Suppressor macrophage treated with lipopolysaccharide for 1 hour (primary cell): Measurements from ENCODE around the gene TSC22D3.
"Not testable (repeated sequence)": the region's sequence is repeated elsewhere in the genome, so short reads cannot be mapped to it uniquely, and the experiment has no call there.

ENCODE experiments used
- DNase-seq, 3 donors: peaks; one replicate each; pipeline ENCODE4 v3.0.0-alpha.2; 2020 to 2022

The TSC22D3 gene

DNA sequence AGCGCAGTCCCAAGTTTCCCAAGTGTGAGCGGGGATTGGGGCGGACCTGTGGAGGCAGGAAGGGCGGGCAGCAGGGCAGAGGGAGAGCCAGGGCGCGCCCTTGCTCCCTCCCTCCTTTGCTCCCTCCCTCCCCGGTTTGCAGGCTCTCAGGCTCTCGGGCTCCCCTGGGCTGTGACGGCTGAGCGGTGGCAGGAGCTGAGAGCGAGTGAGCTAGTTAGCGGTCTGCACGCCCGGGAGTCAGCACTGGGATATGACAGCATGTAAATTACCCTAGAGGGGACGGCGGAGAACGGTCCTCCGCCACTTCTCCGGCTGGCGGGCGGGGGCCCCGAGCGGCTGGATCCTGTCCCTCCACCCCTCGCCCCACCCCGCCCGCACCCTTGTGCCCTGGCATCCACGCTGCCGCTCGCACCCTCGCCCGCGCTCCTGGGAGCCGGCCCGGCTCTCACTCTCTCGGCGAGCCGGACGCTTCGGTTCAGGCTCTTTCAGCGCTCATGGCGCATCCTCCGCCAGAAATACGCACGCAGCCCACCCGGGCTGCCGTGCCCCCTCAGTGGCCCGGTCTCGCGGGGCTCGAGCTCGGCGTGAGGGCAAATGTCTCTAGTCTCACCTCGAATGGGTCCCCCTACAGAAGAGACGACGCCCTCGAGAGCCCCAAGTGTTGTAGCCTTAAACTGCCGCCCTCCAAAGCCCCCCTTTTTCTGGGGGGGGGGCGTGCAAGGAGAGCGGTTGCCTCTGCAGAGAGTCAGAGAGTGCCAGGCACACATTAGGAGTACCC, at the start of gene TSC22D3:
Gene TSC22D3, minus strand, starts transcription at position 54 of the 778 bp plus-strand sequence. CDS start 368 bp downstream, outside the sequence.
- DNase-seq: peak; percentile 67 to 71 (median 71)

DNA sequence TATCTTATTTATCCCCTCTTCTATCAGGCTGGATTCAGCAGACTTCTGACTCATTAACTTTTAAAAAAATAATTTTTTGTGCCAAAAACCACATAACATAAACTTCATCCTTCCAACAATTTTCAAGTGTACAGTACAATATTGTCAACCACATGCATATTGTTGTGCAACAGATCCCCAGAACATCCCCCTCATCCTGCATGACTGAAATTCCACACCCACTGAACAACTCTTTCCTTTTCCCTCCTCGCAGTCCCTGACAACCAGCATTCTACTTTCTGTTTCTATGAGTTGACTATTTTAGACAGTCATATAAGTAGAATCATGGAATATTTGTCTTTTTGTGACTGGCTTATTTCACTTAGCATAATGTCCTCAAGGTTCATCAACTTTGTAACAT, 47.9 kb upstream of the TSC22D3 start:
- peak; percentile 65 to 80 (median 74) for DNase-seq

DNA sequence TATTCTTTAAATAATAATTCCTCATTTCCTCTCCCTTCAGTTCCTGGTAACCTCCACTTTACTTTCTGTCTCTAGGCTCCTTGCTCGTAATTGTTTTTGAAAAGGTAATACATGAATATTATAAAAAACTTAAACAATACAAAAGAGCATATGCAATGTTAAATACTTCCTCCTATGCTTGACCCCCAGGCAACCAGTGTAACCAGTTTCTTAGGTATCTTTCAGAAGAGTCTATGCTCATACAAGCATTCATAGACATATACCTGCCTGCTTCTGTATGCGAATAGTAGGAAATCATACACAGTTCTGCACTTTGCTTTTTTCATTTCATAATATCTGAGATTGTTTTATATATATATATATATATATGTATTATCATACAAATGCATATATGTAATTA, 47.5 kb upstream of the TSC22D3 start:
- no peak for DNase-seq

DNA sequence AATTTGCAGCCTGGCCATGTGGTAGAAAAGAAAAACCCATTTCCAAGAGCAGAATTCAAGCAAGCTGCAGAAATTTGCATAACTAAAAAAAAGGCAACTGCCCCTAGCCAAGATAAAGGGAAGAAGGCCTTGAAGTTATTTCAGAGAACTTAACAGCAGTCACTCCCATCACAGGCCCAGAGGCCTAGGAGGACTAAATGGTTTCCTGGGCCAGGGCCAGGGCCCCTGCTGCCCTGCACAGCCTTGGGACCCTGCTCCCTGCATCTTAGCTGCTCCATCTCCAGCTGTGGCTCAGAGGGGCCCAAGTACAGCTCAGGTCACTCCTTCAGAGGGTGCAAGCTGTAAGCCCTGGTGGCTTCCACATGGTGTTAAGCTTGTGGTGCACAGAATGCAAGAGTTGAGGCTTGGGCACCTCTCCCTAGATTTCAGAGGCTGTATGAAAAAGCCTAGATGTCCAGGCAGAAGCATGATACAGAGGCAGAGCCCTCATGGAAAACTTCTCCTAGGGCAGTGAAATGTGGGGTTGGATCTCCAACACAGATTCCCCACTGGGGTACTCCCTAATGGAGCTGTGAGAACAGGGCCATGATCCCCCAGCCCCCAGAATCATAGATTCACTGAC, 43.4 kb upstream of the TSC22D3 start:
- no peak for DNase-seq

DNA sequence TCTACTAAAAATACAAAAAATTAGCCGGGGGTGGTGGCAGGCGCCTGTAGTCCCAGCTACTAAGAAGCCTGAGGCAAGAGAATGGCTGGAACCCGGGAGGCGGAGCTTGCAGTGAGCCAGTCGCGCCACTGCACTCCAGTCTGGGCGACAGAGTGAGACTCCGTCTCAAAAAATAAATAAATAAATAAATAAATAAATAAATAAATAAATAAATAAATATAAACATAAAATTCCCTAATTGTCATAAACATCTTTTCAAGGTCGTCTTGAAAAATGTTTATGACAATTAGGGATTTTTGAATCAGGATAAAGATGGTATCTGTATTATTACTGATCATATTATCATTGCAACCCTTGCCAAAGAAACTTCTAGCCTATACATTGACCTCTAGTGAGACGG, 34.5 kb upstream of the TSC22D3 start:
- DNase-seq: not testable (repeated sequence)

DNA sequence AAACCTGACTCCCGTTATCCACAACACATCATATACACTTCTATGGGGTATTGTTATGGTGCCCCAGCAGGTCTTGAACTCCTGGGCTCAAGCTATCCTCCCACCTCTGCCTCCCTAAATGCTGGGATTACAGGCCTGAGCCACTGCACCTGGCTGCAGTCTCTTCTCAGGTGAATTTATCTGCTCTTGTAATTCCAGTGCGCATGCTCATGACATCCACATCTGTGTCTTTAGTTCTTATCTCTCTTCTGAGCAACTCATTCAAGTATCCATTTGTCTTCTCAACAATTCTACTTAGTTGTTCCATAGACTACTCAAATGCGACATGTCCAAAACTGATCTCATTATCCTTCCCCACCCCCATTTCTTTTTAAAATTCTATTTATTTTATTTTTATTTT, 29.6 kb upstream of the TSC22D3 start:
- DNase-seq: no peak

DNA sequence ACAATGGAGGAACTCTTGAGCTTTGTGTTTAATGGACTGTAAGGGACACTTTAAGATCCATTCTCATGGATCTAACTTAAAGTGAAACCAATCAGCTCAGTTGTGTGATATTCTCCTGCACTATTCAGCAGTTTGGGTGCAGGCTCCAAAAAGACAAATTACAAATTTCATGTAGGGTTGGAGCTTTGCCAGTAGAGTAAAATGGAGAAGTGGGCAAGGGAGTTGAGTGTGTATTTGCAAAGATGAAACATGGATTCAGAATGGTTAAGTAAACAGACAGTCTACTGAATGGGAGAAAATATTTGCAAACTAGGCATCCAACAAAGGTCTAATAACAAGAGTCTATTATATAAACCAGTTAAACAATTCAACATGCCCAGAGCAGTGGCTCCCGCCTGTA, 28.8 kb upstream of the TSC22D3 start:
- DNase-seq: no peak

DNA sequence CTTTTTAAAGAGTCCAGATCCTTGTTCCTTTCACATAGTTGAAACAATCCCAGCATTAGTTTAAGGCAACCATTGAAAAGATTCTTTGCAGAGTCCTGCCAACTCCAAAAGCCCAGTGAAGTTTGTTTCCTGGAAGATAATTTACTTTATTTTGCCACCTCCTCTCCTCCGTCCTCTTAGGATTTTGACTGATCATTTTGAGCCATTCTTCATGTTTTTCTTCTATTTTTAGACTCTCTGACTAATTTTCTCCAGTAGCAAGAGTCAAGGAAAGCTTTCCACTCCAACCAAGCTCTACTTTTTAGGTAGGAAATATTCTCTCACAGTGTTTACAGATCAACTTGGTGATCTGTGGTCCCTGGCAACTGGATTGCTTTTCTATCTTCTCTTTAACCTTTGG, 12.2 kb upstream of the TSC22D3 start:
- no peak for DNase-seq

DNA sequence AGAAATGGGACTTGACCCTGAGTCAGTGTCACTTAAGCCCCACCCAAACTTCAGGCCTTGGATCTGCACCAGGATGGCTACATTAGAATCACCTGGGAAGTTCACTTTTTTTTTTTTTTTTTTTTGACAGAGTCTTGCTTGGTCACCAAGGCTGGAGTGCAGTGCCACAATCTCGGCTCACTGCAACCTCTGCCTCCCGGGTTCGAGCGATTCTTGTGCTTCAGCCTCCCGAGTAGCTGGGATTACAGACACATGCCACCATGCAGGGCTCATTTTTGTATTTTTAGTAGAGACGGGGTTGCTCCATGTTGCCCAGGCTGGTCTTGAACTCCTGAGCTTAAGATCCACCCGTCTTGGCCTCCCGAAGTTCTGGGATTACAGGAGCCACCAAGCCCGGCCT, 4.9 kb upstream of the TSC22D3 start:
- no peak for DNase-seq

DNA sequence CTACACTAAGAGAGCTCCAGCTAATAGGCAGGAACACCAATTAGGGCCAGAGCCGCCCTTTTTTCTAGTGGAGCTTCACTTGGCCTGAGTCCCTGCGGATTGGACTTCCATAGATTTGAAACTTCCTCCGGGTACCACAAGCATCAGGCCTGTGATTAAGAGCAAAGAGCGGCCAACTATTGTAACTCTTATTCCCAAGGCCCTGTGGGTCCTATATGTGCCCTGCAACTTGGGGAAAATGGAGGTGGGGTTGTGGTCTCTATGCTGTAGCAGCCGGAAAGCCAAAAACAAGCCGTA, 1.9 kb upstream of the TSC22D3 start, which contains the start of gene NCBP2L:
Gene NCBP2L, plus strand, starts transcription at position 198 of the 297 bp plus-strand sequence. CDS start 16,488 bp downstream, outside the sequence.
- DNase-seq: no peak

DNA sequence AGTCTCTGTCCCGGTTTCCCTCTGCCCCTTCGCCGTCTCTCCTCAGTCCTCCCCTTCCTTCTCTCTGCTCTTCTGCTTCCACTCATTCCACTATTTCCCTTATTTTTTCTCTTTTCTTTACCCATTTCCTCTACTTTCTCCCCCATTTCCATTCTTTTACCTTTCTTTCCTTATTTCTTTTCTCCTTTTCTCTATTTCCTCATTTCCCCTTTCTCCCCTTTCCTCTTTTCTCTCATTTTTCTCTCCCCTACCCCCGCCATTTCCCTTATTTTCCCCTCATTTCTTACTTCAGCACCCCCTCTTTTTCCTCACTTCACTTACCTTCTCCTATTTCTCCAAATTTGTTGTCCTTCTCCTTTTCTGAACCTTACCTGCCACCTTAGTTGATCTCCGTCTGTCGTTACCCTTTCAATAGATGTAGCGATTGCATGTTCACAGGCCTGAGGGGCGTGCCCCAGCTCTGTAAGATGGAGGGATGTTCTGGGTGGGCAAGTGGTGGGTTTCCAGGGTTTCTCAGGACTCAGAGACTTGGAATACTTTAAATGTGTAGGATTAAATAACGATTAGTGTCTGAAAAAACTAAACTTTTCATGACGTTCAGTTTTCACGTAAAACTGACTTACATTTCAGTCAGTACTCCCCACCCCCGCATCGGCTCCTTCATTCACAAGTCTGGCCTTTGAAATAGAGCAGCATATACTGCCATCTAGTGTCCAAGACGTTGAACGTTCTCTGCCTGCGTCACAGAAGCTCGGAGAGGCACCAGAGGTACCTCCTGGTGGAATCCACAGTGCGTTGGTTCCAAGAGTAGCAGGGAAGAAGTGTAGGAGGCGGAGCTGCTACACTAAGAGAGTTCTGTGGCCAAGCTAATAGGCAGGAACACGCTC, 1.3 kb upstream of the TSC22D3 start:
- DNase-seq: peak; percentile 89 to 92 (median 90)

DNA sequence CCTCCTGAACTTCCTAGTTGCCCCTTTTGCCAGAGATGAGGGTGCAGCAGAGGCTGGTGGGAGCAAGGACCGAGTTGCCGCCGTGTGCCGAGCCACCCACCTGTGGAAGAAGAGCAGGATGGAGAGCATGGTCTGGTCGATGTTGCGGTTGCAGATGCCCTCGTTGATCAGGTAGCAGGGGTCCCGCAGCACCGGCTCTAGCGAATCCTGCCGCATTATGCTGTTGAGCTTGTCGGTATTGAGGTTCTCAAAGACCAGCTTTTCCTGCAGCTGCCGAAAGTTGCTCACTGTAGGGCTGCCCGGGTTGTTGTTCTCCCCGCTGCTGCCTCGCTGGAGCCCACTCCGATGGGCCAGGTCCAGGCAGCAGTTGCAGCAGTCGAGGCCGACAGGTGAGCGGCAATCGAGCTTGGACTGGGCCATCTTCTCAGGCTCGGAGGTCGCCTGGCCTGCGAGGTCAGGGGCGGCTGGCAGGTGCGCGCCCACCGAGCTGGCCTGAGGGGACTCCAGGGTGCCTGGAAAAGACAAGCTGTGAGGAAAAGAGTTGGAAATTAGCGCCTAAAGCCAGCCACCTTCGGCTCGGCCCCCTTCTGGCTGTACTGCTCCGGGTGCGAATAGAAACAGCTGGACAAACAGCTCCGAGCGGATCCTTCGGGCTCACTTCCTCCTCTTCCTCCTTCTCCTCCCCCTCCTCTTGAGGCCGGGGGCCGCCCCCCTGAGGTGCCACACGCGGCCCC, 420 bp downstream of the TSC22D3 start:
- no peak for DNase-seq

DNA sequence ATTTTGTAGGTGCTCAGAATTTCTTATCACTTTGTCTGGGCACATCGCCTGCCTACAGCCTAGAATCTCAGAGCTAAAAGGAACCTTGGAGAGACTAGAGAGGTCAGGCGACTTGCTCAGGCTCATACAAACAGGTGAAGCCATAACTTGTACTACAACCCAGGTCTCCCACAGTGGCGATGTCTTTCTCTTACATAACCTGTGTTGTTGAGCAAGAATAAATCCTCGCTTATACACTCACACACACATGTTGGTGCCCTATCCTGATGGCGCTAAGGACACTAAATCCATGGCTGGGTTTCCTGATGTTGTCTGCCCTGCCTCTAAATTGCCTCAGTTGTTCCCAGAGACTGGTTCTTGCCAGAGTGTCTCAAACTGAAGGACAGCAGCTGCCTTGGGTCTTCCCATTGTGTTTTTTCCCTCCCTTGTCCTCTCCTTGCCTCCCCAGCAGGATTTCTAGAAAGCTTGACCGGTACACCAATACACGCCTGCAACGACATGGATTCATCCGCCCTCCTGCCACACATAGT, 1.6 kb downstream of the TSC22D3 start:
- no peak for DNase-seq

DNA sequence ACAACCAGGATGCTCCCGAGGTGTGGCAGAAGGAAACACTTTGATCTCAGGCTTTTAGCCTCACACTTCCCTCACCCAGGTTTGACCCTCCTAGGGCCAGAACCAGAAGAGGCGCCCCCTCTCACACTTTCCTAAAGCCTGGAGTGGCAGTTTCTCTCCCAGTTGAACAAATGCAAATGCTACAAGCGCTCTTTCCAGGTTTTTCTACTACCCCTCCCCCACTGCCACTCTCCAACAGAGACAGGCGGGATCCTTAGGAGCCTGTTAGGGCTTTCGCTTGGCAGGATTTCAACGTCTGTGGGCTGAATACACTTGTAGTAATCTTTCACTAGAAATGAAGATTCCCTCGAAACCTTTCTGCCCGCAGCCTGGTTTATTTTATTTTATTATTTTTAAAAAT, 2.4 kb downstream of the TSC22D3 start:
- DNase-seq: no peak

DNA sequence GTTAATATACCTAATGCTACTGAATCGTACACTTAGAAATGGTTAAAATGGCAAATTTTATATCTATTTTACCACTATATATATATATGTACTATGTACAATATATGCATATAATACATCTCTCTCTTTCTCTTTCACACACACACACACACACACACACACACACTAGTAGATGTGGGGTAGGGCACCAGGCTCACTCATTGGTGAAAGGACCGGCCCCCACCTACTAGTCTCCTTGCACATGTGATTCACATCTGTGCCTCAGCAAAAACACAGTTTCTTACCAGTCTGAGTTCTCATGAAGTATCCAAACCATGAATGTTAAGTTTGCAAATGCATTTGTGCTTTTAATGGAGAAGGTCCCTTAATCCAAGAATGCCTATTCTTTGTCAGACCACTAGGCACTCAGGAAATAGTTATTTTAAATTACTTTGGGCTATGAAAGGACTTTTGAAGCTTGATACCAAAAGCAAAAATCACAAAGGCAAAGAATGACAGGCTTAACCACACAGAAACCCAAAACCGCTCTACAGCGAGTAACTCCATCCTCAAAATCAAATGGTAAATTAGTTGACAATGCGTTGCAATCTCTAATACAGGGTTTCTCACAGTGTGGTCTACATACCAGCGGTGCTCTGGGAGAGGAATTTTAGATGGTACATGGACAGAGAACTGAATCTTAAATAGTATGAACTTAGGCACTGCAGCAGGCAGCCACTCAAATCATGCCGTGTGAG, 5.8 kb downstream of the TSC22D3 start:
- no peak for DNase-seq

DNA sequence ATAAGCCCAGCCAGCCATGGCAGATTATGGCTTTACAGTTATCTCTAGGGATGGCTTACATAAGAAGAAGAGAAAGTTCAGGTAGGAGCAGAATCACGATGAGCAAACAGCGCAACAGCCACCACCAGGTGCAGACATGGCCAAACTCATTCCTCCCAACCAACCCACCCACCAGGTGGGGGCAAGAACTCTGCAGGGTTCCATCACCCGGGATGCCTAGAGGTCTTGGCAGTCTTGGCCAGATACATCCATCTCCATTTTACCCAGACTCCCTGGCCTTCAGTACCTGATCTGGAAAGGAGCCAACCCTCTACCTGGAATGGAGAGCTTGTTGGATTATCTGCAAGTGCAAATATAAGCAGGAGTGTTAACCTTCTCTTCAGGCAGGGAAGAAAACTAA, 7.5 kb downstream of the TSC22D3 start:
- DNase-seq: no peak

DNA sequence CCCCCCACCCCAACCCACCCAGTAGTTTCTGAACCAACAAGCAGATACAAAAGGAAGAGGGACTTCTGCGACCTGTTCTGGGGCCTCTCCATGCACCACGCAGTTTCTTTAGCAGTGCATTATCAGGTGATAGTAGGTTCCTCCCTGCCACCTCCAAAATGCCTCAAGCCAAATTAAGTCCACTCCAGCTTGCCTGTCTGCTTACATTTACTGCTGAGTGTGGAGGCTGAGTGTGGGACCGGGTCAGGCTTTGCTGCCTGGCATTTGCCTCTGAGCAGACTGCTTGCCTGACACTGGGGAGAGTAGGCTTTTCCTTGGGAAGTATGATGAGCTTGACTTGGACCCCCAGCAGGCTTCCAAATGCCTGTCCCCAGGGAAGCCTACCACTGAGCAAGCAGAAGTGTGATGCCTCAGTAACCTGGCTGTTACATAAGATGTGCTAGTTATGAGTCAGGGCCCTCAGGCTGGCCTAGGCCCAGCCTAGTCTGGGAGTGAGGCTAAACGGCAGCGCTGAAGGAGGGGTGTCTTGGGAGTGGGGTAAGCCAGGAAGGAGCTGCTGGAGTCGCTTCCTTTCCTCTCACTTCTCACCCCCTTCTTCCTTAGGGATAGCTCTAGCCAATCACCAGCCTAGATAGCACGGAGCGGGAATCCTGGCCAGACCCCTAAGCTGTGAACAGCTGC, 9.0 kb downstream of the TSC22D3 start:
- no peak for DNase-seq

DNA sequence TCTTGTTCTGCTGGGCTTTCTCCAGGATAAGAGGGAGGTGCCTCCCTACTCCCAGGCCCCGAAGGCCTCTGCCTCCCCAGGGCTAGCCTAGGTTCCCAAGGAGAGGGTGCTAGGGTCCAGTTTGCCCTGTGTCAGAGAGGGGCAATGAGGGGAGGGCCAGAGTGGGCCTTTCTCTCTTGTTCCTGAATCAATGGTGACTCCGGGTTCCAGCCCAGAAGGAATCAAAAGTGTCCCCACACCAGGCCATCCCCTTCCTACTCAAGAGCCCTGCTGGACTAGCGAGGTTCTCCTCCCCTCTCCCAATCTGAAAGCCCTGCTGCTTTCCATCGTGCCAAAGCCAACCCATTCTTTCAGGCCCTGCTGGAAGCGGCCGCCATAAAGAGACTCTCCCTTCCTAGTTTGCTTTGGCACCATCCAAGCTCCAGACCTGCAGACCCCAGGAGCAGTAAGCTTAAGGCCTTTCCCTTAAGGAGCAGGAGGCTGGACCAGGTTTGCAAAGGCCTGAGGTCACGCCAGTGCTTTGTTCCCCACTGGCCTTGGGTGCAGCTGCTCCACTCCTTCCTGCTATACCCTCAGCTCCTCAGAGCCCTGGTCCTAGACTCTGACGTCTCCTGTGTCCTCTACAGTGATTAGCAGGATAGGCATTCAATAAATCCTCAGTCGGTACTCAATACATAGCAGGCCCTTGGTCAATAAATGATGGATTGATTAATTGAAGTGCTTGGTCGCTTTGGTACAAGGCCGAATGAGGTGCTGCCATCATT, 10.6 kb downstream of the TSC22D3 start:
- DNase-seq: no peak

DNA sequence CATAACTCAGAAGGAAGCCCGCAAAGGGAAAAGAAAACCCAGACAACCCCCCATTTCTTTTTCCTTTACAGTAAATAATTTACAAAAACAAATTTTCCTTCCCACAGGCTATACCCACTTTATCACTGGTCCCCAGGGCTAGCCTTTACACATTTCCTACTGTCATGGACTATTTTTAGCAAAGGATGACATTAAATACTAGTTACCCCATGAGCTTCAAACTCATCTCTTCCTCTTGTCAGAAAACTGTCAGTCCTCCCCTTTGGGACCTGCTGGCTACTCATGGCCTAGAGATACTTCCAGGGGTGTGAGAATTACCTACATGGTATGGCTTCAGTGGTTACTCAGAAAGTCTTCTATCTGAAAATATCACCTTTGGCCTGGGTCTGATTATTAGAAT, 11.9 kb downstream of the TSC22D3 start:
- no peak for DNase-seq

DNA sequence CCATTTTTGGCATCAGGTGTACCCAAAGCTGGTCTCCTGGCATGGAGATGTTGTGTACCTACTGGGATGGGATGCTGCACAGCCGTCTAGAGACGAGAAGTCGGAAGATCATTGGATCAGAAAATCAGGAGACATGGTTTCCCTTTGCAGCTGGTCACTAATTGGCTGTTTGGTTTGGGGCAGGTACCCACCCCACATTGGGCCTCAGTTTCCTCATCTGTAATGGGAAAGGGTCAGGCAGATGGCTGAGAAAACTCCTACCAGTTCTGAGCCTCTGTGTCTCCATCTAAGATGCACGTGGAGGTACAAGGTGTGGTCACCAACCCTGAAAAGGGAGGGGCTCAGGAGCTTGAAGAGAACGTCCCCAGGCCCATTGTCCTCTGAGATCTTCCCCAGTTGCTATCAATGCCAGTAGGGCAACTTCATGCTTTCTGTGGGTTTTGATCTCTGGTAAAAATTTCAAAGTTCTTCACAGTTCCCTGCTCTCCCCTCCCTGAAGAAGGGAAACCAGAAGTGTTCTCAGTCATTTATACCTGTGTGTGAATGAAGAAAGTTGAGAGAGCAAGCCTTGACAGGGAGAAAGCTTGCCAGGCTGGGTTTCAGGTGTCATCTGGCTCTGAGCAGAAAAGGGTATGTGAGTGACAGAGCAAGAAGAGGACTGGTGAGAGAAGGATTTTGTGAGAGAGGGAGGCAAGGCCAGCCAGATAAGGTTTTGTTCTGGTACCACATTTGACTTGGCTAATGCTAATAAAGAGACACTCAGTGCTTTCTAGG, 15.1 kb downstream of the TSC22D3 start:
- no peak for DNase-seq
